ENCODE results near the gene RIOK3. TPM values are rescaled to one million over a fixed set of nuclear protein-coding genes. Genes with fewer than 3 reads are reported as not detected.
"Not testable (repeated sequence)": the region's sequence is repeated elsewhere in the genome, so short reads cannot be mapped to it uniquely, and the experiment has no call there.

The RIOK3 gene
- total RNA-seq, 1 donor from 2014 or later: 54.7 TPM

GRCh38 chr18:23484561-23485182 is 31.6 kb downstream of the RIOK3 start:
- Mint-ChIP-seq H3K36me3 (ENCODE audit: unreplicated experiment) (peaks cover 18% of the 10 kb centered on the region), H3K27me3 (ENCODE audit: unreplicated experiment) (no peaks in the 10 kb centered on the region), H3K9me3 (ENCODE audit: unreplicated experiment) (no peaks in the 10 kb centered on the region), H3K27ac (ENCODE audit: unreplicated experiment) (no peak overlapping the region), H3K4me1 (ENCODE audit: unreplicated experiment) (no peaks in the 10 kb centered on the region), H3K4me3 (ENCODE audit: unreplicated experiment) (no peak overlapping the region)
- peak; percentile 34 for DNase-seq (ENCODE audit: extremely low spot score, unreplicated experiment)
- no peak for TF ChIP-seq CTCF (IDR thresholded peaks at IDR 0.05)

GRCh38 chr18:23485386-23485785 is 32.3 kb downstream of the RIOK3 start:
- no peaks in the 10 kb centered on the region for H3K27me3 Mint-ChIP-seq (ENCODE audit: unreplicated experiment)
- no peak overlapping the region for H3K4me3 Mint-ChIP-seq (ENCODE audit: unreplicated experiment)
- H3K27ac Mint-ChIP-seq (ENCODE audit: unreplicated experiment): no peak overlapping the region
- H3K9me3 Mint-ChIP-seq (ENCODE audit: unreplicated experiment): peaks cover 3% of the 10 kb centered on the region
- peaks cover 13% of the 10 kb centered on the region for H3K36me3 Mint-ChIP-seq (ENCODE audit: unreplicated experiment)
- no peaks in the 10 kb centered on the region for H3K4me1 Mint-ChIP-seq (ENCODE audit: unreplicated experiment)
- TF ChIP-seq CTCF (IDR thresholded peaks at IDR 0.05): no peak
- DNase-seq (ENCODE audit: extremely low spot score, unreplicated experiment): peak; percentile 25

GRCh38 chr18:23487738-23488570 is 34.9 kb downstream of the RIOK3 start:
- Mint-ChIP-seq H3K27me3 (ENCODE audit: unreplicated experiment) (no peaks in the 10 kb centered on the region), H3K4me3 (ENCODE audit: unreplicated experiment) (no peak overlapping the region), H3K9me3 (ENCODE audit: unreplicated experiment) (peaks cover 12% of the 10 kb centered on the region), H3K27ac (ENCODE audit: unreplicated experiment) (no peak overlapping the region), H3K4me1 (ENCODE audit: unreplicated experiment) (no peaks in the 10 kb centered on the region), H3K36me3 (ENCODE audit: unreplicated experiment) (peaks cover 7% of the 10 kb centered on the region)
- TF ChIP-seq CTCF (IDR thresholded peaks at IDR 0.05): no peak
- no peak for DNase-seq (ENCODE audit: extremely low spot score, unreplicated experiment)

- H3K9me3 Mint-ChIP-seq (ENCODE audit: unreplicated experiment): peaks cover 12% of the 10 kb centered on the region
- H3K4me1 Mint-ChIP-seq (ENCODE audit: unreplicated experiment); H3K27me3 Mint-ChIP-seq (ENCODE audit: unreplicated experiment): not testable (repeated sequence)
Observed at GRCh38 chr18:23489586-23489985, 36.5 kb downstream of the RIOK3 start.

GRCh38 chr18:23493654-23494053 is 40.6 kb downstream of the RIOK3 start:
- H3K27ac Mint-ChIP-seq (ENCODE audit: unreplicated experiment): no peak overlapping the region
- no peaks in the 10 kb centered on the region for H3K27me3 Mint-ChIP-seq (ENCODE audit: unreplicated experiment)
- H3K4me3 Mint-ChIP-seq (ENCODE audit: unreplicated experiment): no peak overlapping the region
- DNase-seq (ENCODE audit: extremely low spot score, unreplicated experiment): no peak
- no peak for TF ChIP-seq CTCF (IDR thresholded peaks at IDR 0.05)
- H3K4me1 Mint-ChIP-seq (ENCODE audit: unreplicated experiment): no peaks in the 10 kb centered on the region
- peaks cover 3% of the 10 kb centered on the region for H3K36me3 Mint-ChIP-seq (ENCODE audit: unreplicated experiment)
- H3K9me3 Mint-ChIP-seq (ENCODE audit: unreplicated experiment): peaks cover 12% of the 10 kb centered on the region

More at GRCh38 chr18:23489586-23489985, 36.5 kb downstream of the RIOK3 start:
- H3K36me3 Mint-ChIP-seq (ENCODE audit: unreplicated experiment); H3K4me3 Mint-ChIP-seq (ENCODE audit: unreplicated experiment); DNase-seq (ENCODE audit: extremely low spot score, unreplicated experiment); H3K27ac Mint-ChIP-seq (ENCODE audit: unreplicated experiment): not testable (repeated sequence)

Measured in osteocyte (in vitro differentiated cells).